ENCODE measurements around the gene PLEKHG4B.

- TF ChIP-seq CTCF (conservative IDR thresholded peaks at IDR 0.05; ENCODE audit: low read depth, low read length) (no peak), POLR2A (IDR thresholded peaks at IDR 0.05; ENCODE audit: low read depth, low read length) (no peak), USF2 (IDR thresholded peaks at IDR 0.05; ENCODE audit: low read depth, low read length) (no peak)
Observed at GRCh38 chr5:166441-167372, 74.7 kb downstream of the PLEKHG4B start.

Measured in IMR-90 (cell line).